ENCODE results near the gene KRT33B.
"Not testable (repeated sequence)": the region's sequence is repeated elsewhere in the genome, so short reads cannot be mapped to it uniquely, and the experiment has no call there.

Gene KRT33B

GRCh38 chr17:41393294-41393693 lies 23.7 kb upstream of the KRT33B start:
- DNase-seq, result no peak

GRCh38 chr17:41392278-41392677 lies 22.7 kb upstream of the KRT33B start:
- no peak for DNase-seq

- no peak for DNase-seq
Measured at GRCh38 chr17:41391535-41391934, 21.9 kb upstream of the KRT33B start.

- no peak for DNase-seq
Measured at GRCh38 chr17:41390411-41390938, 20.9 kb upstream of the KRT33B start.

GRCh38 chr17:41387670-41388069 lies 18.1 kb upstream of the KRT33B start:
- no peak for DNase-seq

GRCh38 chr17:41386227-41386626 lies 16.6 kb upstream of the KRT33B start:
- DNase-seq, result no peak

GRCh38 chr17:41383690-41384089 lies 14.1 kb upstream of the KRT33B start:
- no peak for DNase-seq

- DNase-seq, result no peak
Measured at GRCh38 chr17:41382394-41382793, 12.8 kb upstream of the KRT33B start.

GRCh38 chr17:41381943-41382342 lies 12.3 kb upstream of the KRT33B start, which contains the start of gene KRT34:
Gene KRT34, minus strand, starts transcription at chr17:41382306. Its CDS starts 60 bp downstream, at chr17:41382246.
- DNase-seq, result not testable (repeated sequence)

- not testable (repeated sequence) for DNase-seq
Measured at GRCh38 chr17:41380091-41380490, 10.5 kb upstream of the KRT33B start.

GRCh38 chr17:41377546-41377945 lies 7.9 kb upstream of the KRT33B start:
- DNase-seq, result no peak

- DNase-seq, result no peak
Measured at GRCh38 chr17:41369023-41369422, 590 bp downstream of the KRT33B start.

GRCh38 chr17:41367426-41368075 lies 2.1 kb downstream of the KRT33B start:
- no peak for DNase-seq

GRCh38 chr17:41366070-41366469 lies 3.5 kb downstream of the KRT33B start:
- DNase-seq, result no peak

GRCh38 chr17:41363881-41364280 lies 5.7 kb downstream of the KRT33B start:
- DNase-seq, result no peak

GRCh38 chr17:41360296-41360995 lies 9.2 kb downstream of the KRT33B start:
- DNase-seq, result no peak

- no peak for DNase-seq
Measured at GRCh38 chr17:41354536-41354935, 15.1 kb downstream of the KRT33B start.

GRCh38 chr17:41352597-41353366 lies 16.8 kb downstream of the KRT33B start:
- DNase-seq, result no peak

- DNase-seq, result no peak
Measured at GRCh38 chr17:41351177-41351576, 18.4 kb downstream of the KRT33B start.

- not testable (repeated sequence) for DNase-seq
Measured at GRCh38 chr17:41350381-41350878, 19.2 kb downstream of the KRT33B start, which contains the start of gene KRT33A. Gene KRT33A, minus strand, starts transcription at chr17:41350828. Its CDS starts 61 bp downstream, at chr17:41350767.

GRCh38 chr17:41347869-41348760 lies 21.5 kb downstream of the KRT33B start:
- no peak for DNase-seq

- not testable (repeated sequence) for DNase-seq
Measured at GRCh38 chr17:41346421-41346820, 23.2 kb downstream of the KRT33B start.
